GM12875 (cell line): ENCODE measurements around the gene CFAP100.

ENCODE experiments used
- H3K4me3 ChIP-seq: one replicate; pipeline ENCODE4 v1.5.1; 2011; ENCODE audit warnings: low read depth, low read length, control low read depth
- TF ChIP-seq, protein P1 (sequence below): IDR thresholded peaks from 2 replicates; pipeline ENCODE4 v1.5.1; 2011; ENCODE audit warnings: low read depth, mild to moderate bottlenecking, control low read depth, inconsistent platforms, low read length, moderate library complexity, borderline replicate concordance; ENCODE audit not compliant: insufficient read depth

Gene CFAP100

DNA sequence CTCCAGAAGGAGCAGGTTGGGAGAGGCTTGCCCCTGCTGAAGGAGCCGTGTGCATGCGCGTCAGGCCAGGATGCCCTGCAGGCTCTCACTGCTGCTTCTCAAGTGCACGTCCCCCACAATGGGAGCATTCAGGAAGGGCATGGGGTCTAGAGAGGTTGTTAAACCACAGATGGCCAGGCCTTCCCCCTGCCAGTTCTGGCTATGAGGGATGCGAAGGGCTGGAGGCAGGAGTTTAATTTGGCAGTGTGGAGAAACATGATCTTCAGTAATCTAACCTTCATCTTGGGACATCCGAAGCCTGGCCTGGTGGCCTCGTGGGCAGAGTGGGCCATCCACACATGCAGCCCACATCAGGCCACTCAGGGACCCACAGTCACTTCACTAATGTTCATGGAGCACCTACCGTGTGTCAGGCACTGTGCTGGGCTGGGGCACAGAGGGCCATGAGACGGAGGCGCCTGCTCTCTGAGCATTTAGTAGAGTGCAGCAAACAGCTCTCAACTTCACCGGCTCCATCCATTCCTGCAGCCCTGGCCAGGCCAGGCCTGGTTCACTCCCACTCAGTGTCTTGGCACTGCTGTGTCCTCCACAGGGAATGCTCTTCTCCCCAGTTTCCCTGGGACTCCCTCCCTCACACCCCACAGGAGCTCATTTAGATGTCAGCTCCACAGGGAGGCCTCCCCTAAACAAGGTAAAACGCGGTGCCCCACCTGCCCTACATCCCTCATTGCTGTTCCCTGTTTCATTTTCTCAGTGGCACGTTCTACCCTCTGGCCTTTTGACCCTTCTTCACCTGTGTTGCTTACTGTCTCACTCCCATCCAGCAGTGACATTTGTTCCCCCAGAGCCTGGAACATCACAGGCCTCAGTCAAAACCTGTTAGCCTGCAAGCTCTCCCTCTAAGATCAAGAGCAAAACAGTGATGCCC is 4.0 kb downstream of the CFAP100 start:
- TF ChIP-seq, protein P1, sequence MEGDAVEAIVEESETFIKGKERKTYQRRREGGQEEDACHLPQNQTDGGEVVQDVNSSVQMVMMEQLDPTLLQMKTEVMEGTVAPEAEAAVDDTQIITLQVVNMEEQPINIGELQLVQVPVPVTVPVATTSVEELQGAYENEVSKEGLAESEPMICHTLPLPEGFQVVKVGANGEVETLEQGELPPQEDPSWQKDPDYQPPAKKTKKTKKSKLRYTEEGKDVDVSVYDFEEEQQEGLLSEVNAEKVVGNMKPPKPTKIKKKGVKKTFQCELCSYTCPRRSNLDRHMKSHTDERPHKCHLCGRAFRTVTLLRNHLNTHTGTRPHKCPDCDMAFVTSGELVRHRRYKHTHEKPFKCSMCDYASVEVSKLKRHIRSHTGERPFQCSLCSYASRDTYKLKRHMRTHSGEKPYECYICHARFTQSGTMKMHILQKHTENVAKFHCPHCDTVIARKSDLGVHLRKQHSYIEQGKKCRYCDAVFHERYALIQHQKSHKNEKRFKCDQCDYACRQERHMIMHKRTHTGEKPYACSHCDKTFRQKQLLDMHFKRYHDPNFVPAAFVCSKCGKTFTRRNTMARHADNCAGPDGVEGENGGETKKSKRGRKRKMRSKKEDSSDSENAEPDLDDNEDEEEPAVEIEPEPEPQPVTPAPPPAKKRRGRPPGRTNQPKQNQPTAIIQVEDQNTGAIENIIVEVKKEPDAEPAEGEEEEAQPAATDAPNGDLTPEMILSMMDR, result no peak
- H3K4me3 ChIP-seq, result no peak overlapping the region

DNA sequence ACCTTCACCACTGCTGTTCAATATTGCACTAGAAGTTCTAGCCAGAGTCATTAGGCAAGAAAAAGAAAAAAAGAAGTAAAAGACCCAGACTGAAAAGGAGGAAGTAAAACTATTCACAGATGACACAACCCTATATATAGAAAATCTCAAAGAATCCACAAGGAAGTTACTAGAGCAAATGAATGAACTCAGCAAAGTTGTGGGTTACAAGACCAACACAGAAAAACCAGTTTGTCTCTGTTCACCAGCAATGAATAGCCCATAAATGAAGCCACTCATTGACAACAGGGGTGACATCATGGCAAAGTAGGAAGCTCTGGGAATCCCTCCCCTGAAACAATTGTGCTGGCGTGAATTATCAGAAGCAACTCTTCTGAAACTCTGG is 4.6 kb downstream of the CFAP100 start:
- H3K4me3 ChIP-seq, result no peak overlapping the region
- TF ChIP-seq, protein P1, result no peak

DNA sequence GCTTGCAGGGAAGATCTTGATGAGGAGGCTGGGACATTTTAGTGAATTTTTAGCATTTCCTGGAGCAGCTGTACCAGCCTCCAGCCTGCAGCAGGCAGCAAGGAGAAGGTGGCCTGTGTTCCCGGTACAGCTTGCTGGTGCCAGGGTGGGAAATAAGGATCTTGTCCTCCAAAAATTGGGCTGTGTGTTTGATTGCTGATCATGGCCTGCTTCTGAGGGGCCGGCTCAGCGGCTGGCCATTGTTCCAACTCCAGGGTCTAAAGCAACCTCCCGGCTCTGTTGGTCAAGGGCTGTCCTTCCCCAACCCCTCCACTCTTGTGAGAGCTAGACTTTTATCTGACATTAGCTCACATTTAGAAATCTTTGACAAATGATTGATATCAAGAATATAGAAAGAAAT is 5.0 kb downstream of the CFAP100 start:
- TF ChIP-seq, protein P1, result no peak
- H3K4me3 ChIP-seq, result no peak overlapping the region

DNA sequence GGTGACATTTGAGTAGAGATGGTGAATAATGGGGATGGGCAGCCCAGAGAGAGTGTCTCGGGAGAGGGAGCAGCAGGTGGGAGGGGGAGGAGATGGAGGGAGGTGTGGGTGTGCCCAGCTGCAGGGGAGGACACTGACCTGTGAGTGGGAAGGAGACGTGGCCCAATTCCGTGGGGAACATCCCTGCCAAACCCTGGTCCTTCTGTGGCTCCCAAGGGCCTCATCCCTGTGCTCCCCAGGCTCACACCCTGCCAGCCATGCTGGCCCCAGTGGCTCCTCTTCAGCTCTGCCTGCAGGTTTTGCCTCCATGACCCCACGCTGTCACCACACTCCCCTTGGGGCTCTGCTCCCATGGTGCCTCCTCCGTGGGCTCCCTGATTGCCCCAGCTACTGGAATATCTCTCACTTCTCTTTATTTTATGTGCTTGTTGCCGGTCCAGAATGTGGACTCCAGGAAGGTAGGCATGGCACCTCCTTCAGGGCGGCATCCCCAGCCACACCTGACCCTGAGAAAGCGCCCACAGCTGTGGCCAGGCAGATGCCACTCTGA is 7.0 kb downstream of the CFAP100 start:
- TF ChIP-seq, protein P1, result no peak
- no peak overlapping the region for H3K4me3 ChIP-seq

DNA sequence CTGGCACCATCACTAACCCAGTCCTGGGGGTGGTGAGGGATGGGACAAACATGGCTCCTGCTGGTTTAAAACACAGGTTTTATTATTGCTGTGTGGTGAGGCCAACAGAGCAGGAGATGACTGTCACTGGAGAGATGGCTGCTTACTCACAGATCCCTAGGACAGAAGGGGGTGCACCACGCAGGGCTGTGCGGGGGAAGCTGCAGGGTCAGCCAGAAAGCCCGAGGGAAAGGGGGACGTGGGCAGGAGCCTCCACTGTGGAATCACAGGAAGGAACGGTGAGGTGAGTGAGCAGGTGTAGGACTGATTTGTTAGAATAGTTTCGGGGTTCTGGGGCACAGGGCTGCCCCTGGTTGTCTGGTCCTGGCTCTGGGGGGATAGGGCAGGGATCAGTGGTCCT is 7.5 kb downstream of the CFAP100 start:
- no peak overlapping the region for H3K4me3 ChIP-seq
- TF ChIP-seq, protein P1, result no peak

DNA sequence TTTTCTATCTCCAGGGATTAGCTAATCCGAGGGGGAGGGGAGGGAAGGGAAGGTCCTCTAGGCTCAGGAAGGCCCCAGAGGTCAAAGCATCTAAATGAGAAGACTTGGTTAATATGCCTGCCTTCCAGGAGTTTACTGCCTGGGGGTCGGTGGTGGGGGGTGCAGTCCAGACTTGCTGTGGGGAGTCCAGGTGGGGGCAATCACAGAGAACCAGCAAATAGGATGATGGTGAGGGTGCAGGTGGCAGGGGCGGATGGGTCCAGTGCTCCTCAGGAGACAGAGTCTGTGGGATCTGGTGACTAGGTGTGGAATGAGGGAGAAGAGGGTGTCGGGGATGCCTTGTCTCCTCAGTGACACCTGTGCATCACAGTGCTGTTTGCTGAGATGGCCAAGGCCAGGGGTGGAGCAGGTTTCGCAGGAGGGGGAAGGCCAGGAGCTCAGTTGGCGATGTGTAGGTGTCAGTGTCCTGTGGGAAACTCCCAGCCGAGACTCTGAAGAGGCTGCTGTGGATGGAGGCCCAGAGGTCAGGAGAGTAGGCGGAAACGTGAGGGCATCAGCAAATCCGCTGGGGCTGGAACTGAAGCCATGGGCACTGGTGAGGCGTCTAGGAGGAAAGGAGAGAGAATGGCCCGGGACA is 8.1 kb downstream of the CFAP100 start:
- H3K4me3 ChIP-seq, result no peak overlapping the region
- TF ChIP-seq, protein P1, result no peak
